ENCODE data around the gene FOCAD. TPM values are rescaled to one million over a fixed set of nuclear protein-coding genes. Genes with fewer than 3 reads are reported as not detected.

FOCAD gene
- total and polyA plus RNA-seq, 2 of the 8 experiments (the other 6 are each of a cell fraction or from before 2014, with no cell fraction given), result 22.0 to 38.4 TPM

DNA sequence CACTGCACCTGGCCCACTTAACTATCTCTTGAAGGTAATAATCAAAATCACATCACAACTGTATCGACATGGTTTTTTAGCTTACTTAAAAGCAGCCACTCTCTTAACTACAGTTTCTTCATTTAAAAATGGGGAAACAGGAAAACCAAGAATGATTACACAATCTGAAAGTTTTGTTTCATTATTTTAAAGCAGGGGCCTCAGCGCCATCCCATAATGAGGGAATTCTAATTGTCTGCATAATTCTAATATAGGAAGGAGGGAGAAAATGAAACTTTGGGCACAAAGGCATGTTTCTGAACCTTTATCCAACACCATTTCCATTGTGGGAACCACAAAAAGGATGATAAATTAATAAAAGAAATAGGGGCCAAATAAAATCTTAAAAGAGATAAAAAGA is 339.8 kb downstream of the FOCAD start:
- H3K4me1 ChIP-seq (replicated peaks in 1 of 4; ENCODE audit: control insufficient read depth in 3 of 4, insufficient read depth in 4 of 4, low read length in 3 of 4), result no peaks in the 10 kb centered on the region
- no peak overlapping the region for H2AFZ ChIP-seq (ENCODE audit: low read length)
- ChIA-PET POLR2A (ENCODE audit: partially characterized antibody) (no interaction called here), CTCF (ENCODE audit: partially characterized antibody) (no interaction called here)
- DNase-seq (ENCODE audit: low read depth in 1 of 2, low spot score in 2 of 2), result no peak
- H3K9me3 ChIP-seq (ENCODE audit: insufficient read depth in 2 of 2, low read depth in 1 of 2, low read length in 1 of 2), result no peaks in the 10 kb centered on the region
- no peaks in the 10 kb centered on the region for H3K27me3 ChIP-seq (replicated peaks in 1 of 4; ENCODE audit: control insufficient read depth in 3 of 4, extremely low read depth in 1 of 4, insufficient read depth in 3 of 4, low read length in 3 of 4)
- no peak overlapping the region for H2BK15ac ChIP-seq (ENCODE audit: low read length)
- H2BK5ac ChIP-seq (ENCODE audit: low read depth, low read length), result no peak overlapping the region
- H3K79me2 ChIP-seq (ENCODE audit: control insufficient read depth in 1 of 2, insufficient read depth in 2 of 2, low read length in 2 of 2), result no peaks in the 10 kb centered on the region
- no peaks in the 10 kb centered on the region for H4K20me1 ChIP-seq (replicated peaks in 1 of 2; ENCODE audit: control insufficient read depth in 1 of 2, insufficient read depth in 2 of 2, low read length in 2 of 2)
- no peak overlapping the region for H3K4me3 ChIP-seq (ENCODE audit: extremely low read depth in 1 of 4, insufficient read depth in 2 of 4, low read depth in 3 of 4, low read length in 4 of 4)
- H2AK5ac ChIP-seq (ENCODE audit: low read depth, low read length), result no peak overlapping the region
- H3K79me1 ChIP-seq (ENCODE audit: low read depth, low read length), result no peaks in the 10 kb centered on the region
- no peak overlapping the region for H4K5ac ChIP-seq (ENCODE audit: insufficient read length, low read depth, low read length)
- 92% methylated on average over 2 of the region's 2 CpGs; no CpG with 5 or more reads in 1 of the 2 experiments for WGBS, 2 experiments (ENCODE audit: extremely low coverage in 1 of 2, insufficient coverage in 1 of 2, insufficient read length in 1 of 2, insufficient replicate concordance in 2 of 2, low coverage in 1 of 2, low lambda C conversion rate in 2 of 2, missing lambda C conversion rate in 1 of 2)
- no peak overlapping the region for H3K18ac ChIP-seq (ENCODE audit: extremely low read depth, low read length)
- no peak overlapping the region for H3K4me2 ChIP-seq (ENCODE audit: insufficient read depth in 1 of 2, low read depth in 2 of 2, low read length in 2 of 2)
- no peak overlapping the region for H2BK20ac ChIP-seq (ENCODE audit: low read length)
- no peak overlapping the region for H4K8ac ChIP-seq (ENCODE audit: extremely low read depth, insufficient read depth, low read length)
- no peak overlapping the region for H3K23ac ChIP-seq (ENCODE audit: insufficient read length)
- no peak overlapping the region for H3K9ac ChIP-seq (replicated peaks in 1 of 4; ENCODE audit: extremely low read depth in 1 of 4, low read depth in 3 of 4, low read length in 3 of 4)
- H3K36me3 ChIP-seq (ENCODE audit: control insufficient read depth in 2 of 4, insufficient read depth in 4 of 4, low read length in 3 of 4), result no peaks in the 10 kb centered on the region
- no peak overlapping the region for H3K56ac ChIP-seq (replicated peaks; ENCODE audit: insufficient read length, low read depth, low read length)
- no peak overlapping the region for H3K4ac ChIP-seq (replicated peaks; ENCODE audit: insufficient read length, low read depth, low read length)
- no peak overlapping the region for H4K91ac ChIP-seq (replicated peaks; ENCODE audit: insufficient read length, low read length)
- H3K23me2 ChIP-seq (ENCODE audit: low read depth, low read length), result no peaks in the 10 kb centered on the region
- H3K27ac ChIP-seq (ENCODE audit: low read depth, low read length), result no peak overlapping the region
- no peak overlapping the region for H2BK120ac ChIP-seq (replicated peaks; ENCODE audit: low read depth, low read length)
- FAIRE-seq, result no peak
- no peak overlapping the region for H3K14ac ChIP-seq (ENCODE audit: insufficient read length)
- no peak overlapping the region for H2BK12ac ChIP-seq (ENCODE audit: low read depth, low read length)
- TF ChIP-seq CHD1 (IDR thresholded peaks at IDR 0.05; ENCODE audit: low read depth, low read length) (no peak), SP4 (IDR thresholded peaks at IDR 0.05; ENCODE audit: low read length) (no peak), HDAC6 (IDR thresholded peaks at IDR 0.05; ENCODE audit: low read depth, low read length) (no peak), EP300 (IDR thresholded peaks at IDR 0.05; ENCODE audit: borderline replicate concordance in 1 of 2, low read depth in 2 of 2, low read length in 2 of 2) (no peak)
- TF ChIP-seq, protein P1, sequence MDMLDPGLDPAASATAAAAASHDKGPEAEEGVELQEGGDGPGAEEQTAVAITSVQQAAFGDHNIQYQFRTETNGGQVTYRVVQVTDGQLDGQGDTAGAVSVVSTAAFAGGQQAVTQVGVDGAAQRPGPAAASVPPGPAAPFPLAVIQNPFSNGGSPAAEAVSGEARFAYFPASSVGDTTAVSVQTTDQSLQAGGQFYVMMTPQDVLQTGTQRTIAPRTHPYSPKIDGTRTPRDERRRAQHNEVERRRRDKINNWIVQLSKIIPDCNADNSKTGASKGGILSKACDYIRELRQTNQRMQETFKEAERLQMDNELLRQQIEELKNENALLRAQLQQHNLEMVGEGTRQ (IDR thresholded peaks at IDR 0.05; ENCODE audit: low read length), result no peak
- TF ChIP-seq, protein P2, sequence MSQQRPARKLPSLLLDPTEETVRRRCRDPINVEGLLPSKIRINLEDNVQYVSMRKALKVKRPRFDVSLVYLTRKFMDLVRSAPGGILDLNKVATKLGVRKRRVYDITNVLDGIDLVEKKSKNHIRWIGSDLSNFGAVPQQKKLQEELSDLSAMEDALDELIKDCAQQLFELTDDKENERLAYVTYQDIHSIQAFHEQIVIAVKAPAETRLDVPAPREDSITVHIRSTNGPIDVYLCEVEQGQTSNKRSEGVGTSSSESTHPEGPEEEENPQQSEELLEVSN (IDR thresholded peaks at IDR 0.05), result no peak

All from H1 (cell line).